ENCODE measurements around the gene TMEM214. TPM values are rescaled to one million over a fixed set of nuclear protein-coding genes. Genes with fewer than 3 reads are reported as not detected.

TMEM214 gene
- total RNA-seq, 1 donor from 2014 or later = 55.3 TPM

- peaks cover 8% of the 10 kb centered on the region for H3K36me3 Mint-ChIP-seq (ENCODE audit: low read depth, unreplicated experiment)
- TF ChIP-seq CTCF (IDR thresholded peaks at IDR 0.05; ENCODE audit: unreplicated experiment) = no peak
- DNase-seq (ENCODE audit: low spot score) = no peak
- H3K4me3 Mint-ChIP-seq (ENCODE audit: unreplicated experiment) = no peak overlapping the region
- no peaks in the 10 kb centered on the region for H3K9me3 Mint-ChIP-seq (ENCODE audit: unreplicated experiment)
- no peak overlapping the region for H3K27ac Mint-ChIP-seq (ENCODE audit: unreplicated experiment)
- H3K27me3 Mint-ChIP-seq (ENCODE audit: unreplicated experiment) = peaks cover 10% of the 10 kb centered on the region
- no peaks in the 10 kb centered on the region for H3K4me1 Mint-ChIP-seq (ENCODE audit: unreplicated experiment)
These were observed 8.0 kb upstream of the TMEM214 start for GRCh38 chr2:27024812-27025211.

- TF ChIP-seq CTCF (IDR thresholded peaks at IDR 0.05; ENCODE audit: unreplicated experiment) = no peak
- Mint-ChIP-seq H3K36me3 (ENCODE audit: low read depth, unreplicated experiment) (peaks cover 8% of the 10 kb centered on the region), H3K27me3 (ENCODE audit: unreplicated experiment) (peaks cover 10% of the 10 kb centered on the region), H3K4me1 (ENCODE audit: unreplicated experiment) (no peaks in the 10 kb centered on the region), H3K27ac (ENCODE audit: unreplicated experiment) (no peak overlapping the region), H3K9me3 (ENCODE audit: unreplicated experiment) (no peaks in the 10 kb centered on the region), H3K4me3 (ENCODE audit: unreplicated experiment) (no peak overlapping the region)
- DNase-seq (ENCODE audit: low spot score) = no peak
These were observed 7.4 kb upstream of the TMEM214 start for GRCh38 chr2:27025281-27025800.

GRCh38 chr2:27025861-27026851, 6.6 kb upstream of the TMEM214 start:
- Mint-ChIP-seq H3K4me1 (ENCODE audit: unreplicated experiment) (no peaks in the 10 kb centered on the region), H3K27me3 (ENCODE audit: unreplicated experiment) (peaks cover 10% of the 10 kb centered on the region), H3K9me3 (ENCODE audit: unreplicated experiment) (no peaks in the 10 kb centered on the region), H3K27ac (ENCODE audit: unreplicated experiment) (no peak overlapping the region), H3K4me3 (ENCODE audit: unreplicated experiment) (peak overlapping the region; percentile 66), H3K36me3 (ENCODE audit: low read depth, unreplicated experiment) (peaks cover 8% of the 10 kb centered on the region)
- DNase-seq (ENCODE audit: low spot score) = no peak
- no peak for TF ChIP-seq CTCF (IDR thresholded peaks at IDR 0.05; ENCODE audit: unreplicated experiment)

GRCh38 chr2:27027211-27027651, 5.5 kb upstream of the TMEM214 start:
- H3K27ac Mint-ChIP-seq (ENCODE audit: unreplicated experiment) = no peak overlapping the region
- H3K36me3 Mint-ChIP-seq (ENCODE audit: low read depth, unreplicated experiment) = peaks cover 8% of the 10 kb centered on the region
- H3K27me3 Mint-ChIP-seq (ENCODE audit: unreplicated experiment) = peaks cover 11% of the 10 kb centered on the region
- H3K9me3 Mint-ChIP-seq (ENCODE audit: unreplicated experiment) = no peaks in the 10 kb centered on the region
- no peak for TF ChIP-seq CTCF (IDR thresholded peaks at IDR 0.05; ENCODE audit: unreplicated experiment)
- no peak for DNase-seq (ENCODE audit: low spot score)
- H3K4me3 Mint-ChIP-seq (ENCODE audit: unreplicated experiment) = no peak overlapping the region
- peaks cover 5% of the 10 kb centered on the region for H3K4me1 Mint-ChIP-seq (ENCODE audit: unreplicated experiment)

GRCh38 chr2:27029051-27029450, 3.7 kb upstream of the TMEM214 start:
- H3K36me3 Mint-ChIP-seq (ENCODE audit: low read depth, unreplicated experiment) = peaks cover 4% of the 10 kb centered on the region
- TF ChIP-seq CTCF (IDR thresholded peaks at IDR 0.05; ENCODE audit: unreplicated experiment) = no peak

More at GRCh38 chr2:27029051-27029450, 3.7 kb upstream of the TMEM214 start:
- H3K27me3 Mint-ChIP-seq (ENCODE audit: unreplicated experiment) = peaks cover 10% of the 10 kb centered on the region
- no peaks in the 10 kb centered on the region for H3K9me3 Mint-ChIP-seq (ENCODE audit: unreplicated experiment)
- no peak for DNase-seq (ENCODE audit: low spot score)
- H3K4me3 Mint-ChIP-seq (ENCODE audit: unreplicated experiment) = no peak overlapping the region
- no peak overlapping the region for H3K27ac Mint-ChIP-seq (ENCODE audit: unreplicated experiment)
- H3K4me1 Mint-ChIP-seq (ENCODE audit: unreplicated experiment) = peaks cover 13% of the 10 kb centered on the region
